Measurements from ENCODE around the gene ABI2.

DNA sequence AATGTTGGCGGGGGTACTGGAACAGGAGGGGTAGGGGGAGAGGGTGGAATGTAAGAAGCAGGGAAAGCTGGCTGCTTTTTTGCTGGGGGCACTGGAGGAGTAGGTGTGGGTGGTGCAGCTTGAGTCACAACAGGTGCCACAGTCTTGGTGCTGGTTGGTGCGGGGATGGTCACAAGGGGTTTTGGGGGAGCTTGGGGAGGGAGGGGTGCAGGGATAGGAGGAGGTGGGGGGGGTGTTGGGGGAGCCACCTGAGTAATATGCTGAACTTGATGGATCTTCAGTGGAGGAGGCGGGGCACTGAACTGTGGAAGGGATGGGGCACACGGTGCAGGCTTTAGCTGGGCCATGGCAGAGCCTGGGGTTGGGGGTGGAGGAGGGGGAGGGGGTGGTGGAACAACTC, 112.5 kb downstream of the ABI2 start:
- TF ChIP-seq, protein P1, sequence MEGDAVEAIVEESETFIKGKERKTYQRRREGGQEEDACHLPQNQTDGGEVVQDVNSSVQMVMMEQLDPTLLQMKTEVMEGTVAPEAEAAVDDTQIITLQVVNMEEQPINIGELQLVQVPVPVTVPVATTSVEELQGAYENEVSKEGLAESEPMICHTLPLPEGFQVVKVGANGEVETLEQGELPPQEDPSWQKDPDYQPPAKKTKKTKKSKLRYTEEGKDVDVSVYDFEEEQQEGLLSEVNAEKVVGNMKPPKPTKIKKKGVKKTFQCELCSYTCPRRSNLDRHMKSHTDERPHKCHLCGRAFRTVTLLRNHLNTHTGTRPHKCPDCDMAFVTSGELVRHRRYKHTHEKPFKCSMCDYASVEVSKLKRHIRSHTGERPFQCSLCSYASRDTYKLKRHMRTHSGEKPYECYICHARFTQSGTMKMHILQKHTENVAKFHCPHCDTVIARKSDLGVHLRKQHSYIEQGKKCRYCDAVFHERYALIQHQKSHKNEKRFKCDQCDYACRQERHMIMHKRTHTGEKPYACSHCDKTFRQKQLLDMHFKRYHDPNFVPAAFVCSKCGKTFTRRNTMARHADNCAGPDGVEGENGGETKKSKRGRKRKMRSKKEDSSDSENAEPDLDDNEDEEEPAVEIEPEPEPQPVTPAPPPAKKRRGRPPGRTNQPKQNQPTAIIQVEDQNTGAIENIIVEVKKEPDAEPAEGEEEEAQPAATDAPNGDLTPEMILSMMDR (IDR thresholded peaks at IDR 0.05) = no peak
- TF ChIP-seq POLR2A (IDR thresholded peaks at IDR 0.05) (no peak), EP300 (IDR thresholded peaks at IDR 0.05; ENCODE audit: low read depth) (no peak)

Data from transverse colon (tissue), 3 donors.